OCI-LY1 (cell line): ENCODE measurements around the gene GPSM1.

Source experiments
- CTCF ChIP-seq: fragments of 200-600 bp; sonication (generic), shearing (Covaris generic); IDR thresholded peaks from 2 replicates; pipeline ENCODE4 v1.5.1; 2017; ENCODE audit warnings: mild to moderate bottlenecking, antibody characterized with exemption, low read length, moderate library complexity, mixed read lengths
- EZH2 ChIP-seq: fragments of 200-600 bp; sonication (generic), shearing (Covaris generic); IDR thresholded peaks from 2 replicates; pipeline ENCODE4 v1.8.0; 2017; ENCODE audit warnings: borderline replicate concordance, mixed run types, mild to moderate bottlenecking, antibody characterized with exemption, low read length, moderate library complexity, mixed read lengths

GRCh38 chr9:136312436-136312835 lies 14.9 kb upstream of the GPSM1 start:
- peak; percentile 53 for TF ChIP-seq CTCF
- TF ChIP-seq EZH2 = no peak
